Esophagus squamous epithelium (tissue), 5 donors: ENCODE data around the gene CRACDL. TPM values are rescaled to one million over a fixed set of nuclear protein-coding genes. Genes with fewer than 3 reads are reported as not detected.

Source experiments
- DNase-seq: peaks from one replicate; lab custom pipeline; 2025; lab: John Stamatoyannopoulos, UW
- H3K27ac ChIP-seq, 4 donors: fragments of 200-600 bp; sonication (generic); one replicate each; pipeline ENCODE4 v1.5.1; 2016 to 2019; ENCODE audit warnings: mild to moderate bottlenecking in 1 of 4
- H3K27me3 ChIP-seq, 4 donors: fragments of 200-600 bp; sonication (generic); 1 replicate in 3 of 4; 2 replicates in 1 of 4; pipeline versions ENCODE4 v1.5.1 to v1.6.0; 2017 to 2021; ENCODE audit warnings: antibody characterized with exemption in 1 of 4
- H3K36me3 ChIP-seq, 3 donors: fragments of 200-600 bp; sonication (generic); one replicate each; pipeline ENCODE4 v1.5.1; 2016 to 2019
- H3K4me1 ChIP-seq, 3 donors: fragments of 200-600 bp; sonication (generic); one replicate each; pipeline ENCODE4 v1.5.1; 2017 to 2019
- H3K4me3 ChIP-seq, 4 donors: fragments of 200-600 bp; sonication (generic); 1 replicate in 3 of 4; 2 replicates in 1 of 4; pipeline ENCODE4 v1.5.1; 2016 to 2019; ENCODE audit warnings: mild to moderate bottlenecking in 2 of 4, moderate library complexity in 1 of 4
- H3K9me3 ChIP-seq, 3 donors: fragments of 200-600 bp; sonication (generic); one replicate each; pipeline ENCODE4 v1.5.1; 2016 to 2019
- POLR2A ChIP-seq, 4 donors: fragments of 450-650 bp; IDR thresholded peaks; one replicate each; pipeline ENCODE4 v1.6.1; 2017; ENCODE audit warnings: antibody characterized with exemption in 4 of 4, mild to moderate bottlenecking in 4 of 4, moderate library complexity in 3 of 4
- WGBS, 2 donors: methylation state at CpG; one replicate each; pipeline ENCODE4 v1.1.5; 2018; 5-methylcytosine and 5-hydroxymethylcytosine counted together
- intact Hi-C: fragments of 100-400 bp; cut with DNase I; formaldehyde crosslinking; loops from one replicate; pipeline ENCODE4 v1.15.0; 2022
- total RNA-seq, 4 donors: library from RNA; depleted of rRNA; stranded (reverse); fragments of >200 nt; gene quantifications; one replicate each; pipeline ENCODE4 v1.1.0, GENCODE V29; 2016
- TF ChIP-seq, protein P1 (sequence below), 6 experiments: fragments of 450-650 bp in 4 of 6; fragments of 200-600 bp in 2 of 6; sonication (generic) in 2 of 6; IDR thresholded peaks; one replicate each; pipeline ENCODE4 v1.5.1; 2016 to 2019; ENCODE audit warnings: antibody characterized with exemption in 6 of 6, mild to moderate bottlenecking in 4 of 6, moderate library complexity in 4 of 6
- donor health status: DM: yes; HTN: yes; CAD: no.

Gene CRACDL
- total RNA-seq, 4 donors from 2014 or later, result 6.5 to 33.6 (median 9.7) TPM

DNA sequence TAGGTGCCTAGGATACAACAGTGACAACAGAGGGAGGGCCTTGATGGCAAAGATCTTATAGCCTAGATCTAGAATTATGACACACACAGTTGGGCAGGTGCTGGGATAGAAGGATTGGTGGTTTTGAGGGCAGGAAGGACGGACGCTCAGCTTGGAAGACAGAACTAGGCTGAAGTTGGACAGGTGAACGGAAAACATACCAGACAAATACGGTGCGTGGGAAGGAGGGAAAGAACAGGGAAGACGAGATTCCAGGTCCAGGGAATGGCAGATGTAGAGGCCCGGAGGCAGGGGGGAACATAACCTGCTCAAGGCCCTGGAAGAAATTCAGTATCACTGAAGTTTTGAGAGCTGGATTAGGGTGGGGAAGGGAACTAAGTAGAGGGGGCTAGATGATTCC, 40.8 kb downstream of the CRACDL start:
- Histone ChIP-seq H3K36me3 (no peaks in the 10 kb centered on the region), H3K27me3 (no peaks in the 10 kb centered on the region), H3K27ac (no peak overlapping the region), H3K9me3 (no peaks in the 10 kb centered on the region), H3K4me1 (peaks cover 0 to 8% (median 0%) of the 10 kb centered on the region in 3 donors), H3K4me3 (no peak overlapping the region)
- intact Hi-C loops, result no loop called here
- whole genome bisulfite sequencing, 2 donors, result 86 to 96% methylated on average over 7 of the region's 7 CpGs
- TF ChIP-seq, protein P1, sequence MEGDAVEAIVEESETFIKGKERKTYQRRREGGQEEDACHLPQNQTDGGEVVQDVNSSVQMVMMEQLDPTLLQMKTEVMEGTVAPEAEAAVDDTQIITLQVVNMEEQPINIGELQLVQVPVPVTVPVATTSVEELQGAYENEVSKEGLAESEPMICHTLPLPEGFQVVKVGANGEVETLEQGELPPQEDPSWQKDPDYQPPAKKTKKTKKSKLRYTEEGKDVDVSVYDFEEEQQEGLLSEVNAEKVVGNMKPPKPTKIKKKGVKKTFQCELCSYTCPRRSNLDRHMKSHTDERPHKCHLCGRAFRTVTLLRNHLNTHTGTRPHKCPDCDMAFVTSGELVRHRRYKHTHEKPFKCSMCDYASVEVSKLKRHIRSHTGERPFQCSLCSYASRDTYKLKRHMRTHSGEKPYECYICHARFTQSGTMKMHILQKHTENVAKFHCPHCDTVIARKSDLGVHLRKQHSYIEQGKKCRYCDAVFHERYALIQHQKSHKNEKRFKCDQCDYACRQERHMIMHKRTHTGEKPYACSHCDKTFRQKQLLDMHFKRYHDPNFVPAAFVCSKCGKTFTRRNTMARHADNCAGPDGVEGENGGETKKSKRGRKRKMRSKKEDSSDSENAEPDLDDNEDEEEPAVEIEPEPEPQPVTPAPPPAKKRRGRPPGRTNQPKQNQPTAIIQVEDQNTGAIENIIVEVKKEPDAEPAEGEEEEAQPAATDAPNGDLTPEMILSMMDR (IDR thresholded peaks at IDR 0.05), result no peak
- no peak for TF ChIP-seq POLR2A (IDR thresholded peaks at IDR 0.05)
- DNase-seq, result no peak

DNA sequence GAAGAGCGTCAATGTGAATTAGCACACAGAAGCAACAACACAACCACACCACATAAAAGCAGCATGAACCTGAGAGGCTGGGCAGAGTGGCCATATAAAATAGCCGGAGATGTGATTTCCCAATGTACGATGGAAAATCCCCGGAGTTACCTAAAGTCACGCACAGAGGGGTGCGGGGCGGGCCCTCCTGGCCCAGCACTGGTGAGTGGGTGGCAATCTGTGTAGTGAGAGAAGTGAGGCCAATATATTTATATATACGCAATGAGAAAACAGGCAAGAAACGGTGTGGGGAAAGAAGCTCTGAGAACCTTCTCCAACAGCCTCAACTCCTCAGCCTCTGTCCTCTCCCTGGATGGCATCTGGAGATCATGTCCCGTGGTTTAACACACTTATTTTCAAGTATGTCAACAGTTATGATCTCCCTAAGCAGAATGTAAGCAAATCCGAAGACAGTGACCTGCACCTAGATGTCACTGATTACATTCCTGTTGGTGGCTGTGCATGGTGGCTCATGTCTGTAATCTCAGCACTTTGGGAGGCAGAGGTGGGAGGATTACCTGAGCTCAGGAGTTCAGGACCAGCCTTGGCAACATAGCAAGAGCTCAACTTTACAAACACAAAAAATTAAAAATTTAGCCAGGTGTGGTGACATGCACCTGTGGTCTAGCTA, 41.6 kb downstream of the CRACDL start:
- no peak for DNase-seq
- 88 to 89% methylated on average over 11 of the region's 11 CpGs for WGBS, 2 donors
- intact Hi-C loops, result no loop called here

GRCh38 chr2:98893911-98894321, 42.1 kb downstream of the CRACDL start:
- H3K36me3 ChIP-seq, result no peaks in the 10 kb centered on the region
- H3K9me3 ChIP-seq, result no peaks in the 10 kb centered on the region
- TF ChIP-seq, protein P1 (IDR thresholded peaks at IDR 0.05), result no peak
- no peak for TF ChIP-seq POLR2A (IDR thresholded peaks at IDR 0.05)
- no peak for DNase-seq
- 79 to 93% methylated on average over 8 to 9 of the region's 10 CpGs for WGBS, 2 donors
- H3K27ac ChIP-seq, result no peak overlapping the region
- intact Hi-C loops, result no loop called here
- H3K4me1 ChIP-seq, result peaks cover 0 to 6% (median 0%) of the 10 kb centered on the region in 3 donors
- H3K4me3 ChIP-seq, result no peak overlapping the region
- H3K27me3 ChIP-seq, result no peaks in the 10 kb centered on the region

More for the DNA sequence above, 41.6 kb downstream of the CRACDL start:
- Histone ChIP-seq H3K9me3 (no peaks in the 10 kb centered on the region), H3K4me3 (no peak overlapping the region), H3K4me1 (peaks cover 0 to 8% (median 0%) of the 10 kb centered on the region in 3 donors), H3K27ac (no peak overlapping the region), H3K36me3 (no peaks in the 10 kb centered on the region), H3K27me3 (no peaks in the 10 kb centered on the region)
- TF ChIP-seq, protein P1 (IDR thresholded peaks at IDR 0.05), result no peak
- no peak for TF ChIP-seq POLR2A (IDR thresholded peaks at IDR 0.05)

- no peak overlapping the region for H3K4me3 ChIP-seq
- H3K36me3 ChIP-seq, result no peaks in the 10 kb centered on the region
- no peaks in the 10 kb centered on the region for H3K27me3 ChIP-seq
- no peak overlapping the region for H3K27ac ChIP-seq
- TF ChIP-seq POLR2A (IDR thresholded peaks at IDR 0.05), result no peak
- TF ChIP-seq, protein P1 (IDR thresholded peaks at IDR 0.05), result no peak
- H3K4me1 ChIP-seq, result no peaks in the 10 kb centered on the region
- DNase-seq, result no peak
- 73 to 92% methylated on average over 2 to 5 of the region's 6 CpGs for WGBS, 2 donors
- intact Hi-C loops, result no loop called here
- H3K9me3 ChIP-seq, result no peaks in the 10 kb centered on the region
Measured at GRCh38 chr2:98892871-98893270, 43.2 kb downstream of the CRACDL start.

- Histone ChIP-seq H3K4me1 (no peaks in the 10 kb centered on the region), H3K27ac (no peak overlapping the region), H3K36me3 (no peaks in the 10 kb centered on the region), H3K9me3 (peaks cover 0 to 12% (median 0%) of the 10 kb centered on the region in 3 donors), H3K27me3 (no peaks in the 10 kb centered on the region), H3K4me3 (no peak overlapping the region)
- no peak for DNase-seq
- intact Hi-C loops, result no loop called here
- no peak for TF ChIP-seq POLR2A (IDR thresholded peaks at IDR 0.05)
- TF ChIP-seq, protein P1 (IDR thresholded peaks at IDR 0.05), result no peak
- WGBS, 2 donors, result 32 to 50% methylated on average over 1 of the region's 1 CpG
Measured at GRCh38 chr2:98891591-98891990, 44.4 kb downstream of the CRACDL start.
